Fibroblast of mammary gland (primary cell): ENCODE data around the gene FAM20C.

ENCODE experiments used
- DNase-seq: peaks from one replicate; pipeline ENCODE4 v3.0.0-alpha.2; 2010; ENCODE audit warnings: low read depth
- H3K4me3 ChIP-seq: 2 replicates; pipeline ENCODE4 v1.5.1; 2011; ENCODE audit warnings: low read depth, mild to moderate bottlenecking, low read length, moderate library complexity; ENCODE audit not compliant: control insufficient read depth
- CTCF ChIP-seq: conservative IDR thresholded peaks from 2 replicates; pipeline ENCODE4 v1.5.1; 2011; ENCODE audit warnings: low read depth, low read length, inconsistent platforms; ENCODE audit not compliant: control insufficient read depth, insufficient read depth

FAM20C gene

GRCh38 chr7:193481-194251 is 1.3 kb downstream of the FAM20C start:
- peak overlapping the region; percentile 95 for H3K4me3 ChIP-seq
- no peak for DNase-seq
- no peak for TF ChIP-seq CTCF

- no peak for DNase-seq
- TF ChIP-seq CTCF: no peak
- peak overlapping the region; percentile 95 for H3K4me3 ChIP-seq
Measured at GRCh38 chr7:194252-195009, 2.1 kb downstream of the FAM20C start.

- peak; percentile 52 for DNase-seq
- no peak for TF ChIP-seq CTCF
- H3K4me3 ChIP-seq: peak overlapping the region; percentile 95
Measured at GRCh38 chr7:195010-195829, 2.8 kb downstream of the FAM20C start.

- no peak for DNase-seq
- no peak for TF ChIP-seq CTCF
- H3K4me3 ChIP-seq: peak overlapping the region; percentile 95
Measured at GRCh38 chr7:195830-196128, 3.4 kb downstream of the FAM20C start.

- H3K4me3 ChIP-seq: peak overlapping the region; percentile 95
- no peak for TF ChIP-seq CTCF
- DNase-seq: no peak
Measured at GRCh38 chr7:196283-196682, 3.9 kb downstream of the FAM20C start.

GRCh38 chr7:196778-197321 is 4.5 kb downstream of the FAM20C start:
- DNase-seq: no peak
- no peak for TF ChIP-seq CTCF
- H3K4me3 ChIP-seq: no peak overlapping the region
